HepG2 (cell line): ENCODE measurements around the gene PYCARD. TPM values are rescaled to one million over a fixed set of nuclear protein-coding genes. Genes with fewer than 3 reads are reported as not detected.

Experiments
- ATF3 ChIP-seq: sonication (generic); formaldehyde crosslinking; IDR thresholded peaks from 2 replicates; pipeline ENCODE4 v1.4.0; 2020; ENCODE audit warnings: missing genetic modification reagents
- ATF4 ChIP-seq, 2 experiments: fragments of 450-650 bp in 1 of 2; sonication (generic) in 1 of 2; formaldehyde crosslinking; IDR thresholded peaks; 2 replicates each; pipeline versions ENCODE4 v1.5.0 to v1.8.0; 2020 to 2022; ENCODE audit warnings: mild to moderate bottlenecking in 1 of 2, missing genetic modification reagents in 1 of 2
- BORCS8-MEF2B ChIP-seq: sonication (generic); formaldehyde crosslinking; IDR thresholded peaks from 2 replicates; pipeline ENCODE4 v1.8.0; 2022; ENCODE audit warnings: mild to moderate bottlenecking, missing genetic modification reagents
- CERS6 ChIP-seq: sonication (generic); formaldehyde crosslinking; IDR thresholded peaks from 2 replicates; pipeline ENCODE4 v1.5.0; 2020; ENCODE audit warnings: missing genetic modification reagents
- DBP ChIP-seq: sonication (generic); formaldehyde crosslinking; IDR thresholded peaks from 2 replicates; pipeline ENCODE4 v1.4.0; 2020; ENCODE audit warnings: missing genetic modification reagents; ENCODE audit errors: not compliant biosample characterization
- FOXJ3 ChIP-seq: sonication (generic); formaldehyde crosslinking; IDR thresholded peaks from 2 replicates; pipeline ENCODE4 v1.4.0; 2020; ENCODE audit warnings: missing genetic modification reagents, mild to moderate bottlenecking, borderline replicate concordance
- HDAC1 ChIP-seq: sonication (generic); formaldehyde crosslinking; IDR thresholded peaks from 2 replicates; pipeline ENCODE4 v1.5.1; 2020; ENCODE audit warnings: mild to moderate bottlenecking, missing genetic modification reagents
- KLF13 ChIP-seq: sonication (generic); formaldehyde crosslinking; IDR thresholded peaks from 2 replicates; pipeline ENCODE4 v1.4.0; 2020; ENCODE audit warnings: mild to moderate bottlenecking, missing genetic modification reagents
- KLF16 ChIP-seq, 2 experiments: sonication (generic) in 1 of 2; formaldehyde crosslinking in 1 of 2; IDR thresholded peaks; 2 replicates each; pipeline versions ENCODE4 v1.6.1 to v1.8.0; 2016 to 2023; ENCODE audit warnings: missing genetic modification reagents in 2 of 2, missing compliant biosample characterization in 1 of 2
- LRRFIP1 ChIP-seq: sonication (generic); formaldehyde crosslinking; conservative IDR thresholded peaks from 2 replicates; pipeline ENCODE4 v1.4.0; 2020; ENCODE audit warnings: missing genetic modification reagents
- MTERF4 ChIP-seq: sonication (generic); formaldehyde crosslinking; IDR thresholded peaks from 2 replicates; pipeline ENCODE4 v1.8.0; 2023; ENCODE audit warnings: mild to moderate bottlenecking, missing genetic modification reagents
- SALL1 ChIP-seq: sonication (generic); formaldehyde crosslinking; IDR thresholded peaks from 2 replicates; pipeline ENCODE4 v1.8.0; 2022; ENCODE audit warnings: mild to moderate bottlenecking, missing genetic modification reagents
- TARDBP ChIP-seq: sonication (generic); formaldehyde crosslinking; IDR thresholded peaks from 2 replicates; pipeline ENCODE4 v1.8.0; 2022; ENCODE audit warnings: mild to moderate bottlenecking, missing genetic modification reagents
- U2AF2 ChIP-seq: fragments of 200-400 bp; formaldehyde crosslinking; IDR thresholded peaks from 2 replicates; pipeline ENCODE4 v1.6.1; 2017; ENCODE audit warnings: low read depth, mild to moderate bottlenecking, low read length
- ZNF768 ChIP-seq: sonication (generic); formaldehyde crosslinking; IDR thresholded peaks from 2 replicates; pipeline ENCODE4 v1.4.0; 2020; ENCODE audit warnings: missing genetic modification reagents
- ZNF772 ChIP-seq: sonication (generic); formaldehyde crosslinking; IDR thresholded peaks from 2 replicates; pipeline ENCODE4 v1.5.0; 2020; ENCODE audit warnings: mild to moderate bottlenecking, missing genetic modification reagents
- ZSCAN5A ChIP-seq: sonication (generic); formaldehyde crosslinking; IDR thresholded peaks from 2 replicates; pipeline ENCODE4 v1.8.0; 2022; ENCODE audit warnings: mild to moderate bottlenecking, missing genetic modification reagents, borderline replicate concordance
- ZZZ3 ChIP-seq: sonication (generic); formaldehyde crosslinking; IDR thresholded peaks from 2 replicates; pipeline ENCODE4 v1.4.0; 2020; ENCODE audit warnings: missing genetic modification reagents, mild to moderate bottlenecking, borderline replicate concordance
- polyA plus RNA-seq, 8 experiments: library from polyadenylated mRNA; depleted of rRNA in 3 of 8; stranded (reverse) in 7 of 8; unstranded in 1 of 8; fragments of >200 nt; fragmentation: Illumina TruSeq in 4 of 8; extraction: Trizol in 4 of 8; gene quantifications; 2 replicates each; pipeline versions ENCODE4 v1.2.1 to v1.2.3, GENCODE V29; 2011 to 2016; ENCODE audit warnings: low read depth in 4 of 8, missing spikeins in 1 of 8, mixed read lengths in 1 of 8; ENCODE audit not compliant: insufficient read depth in 1 of 8
- total RNA-seq, 5 experiments: library from RNA; depleted of rRNA; stranded (reverse); fragments of >200 nt; fragmentation: Illumina TruSeq; extraction: Trizol; gene quantifications; 2 replicates each; pipeline ENCODE4 v1.2.3, GENCODE V29; 2016; ENCODE audit warnings: low read depth in 1 of 5

PYCARD gene
- total and polyA plus RNA-seq, 2 of the 13 experiments (the other 11 are each of a cell fraction or from before 2014, with no cell fraction given) = 4.8 to 9.2 TPM

- peak; percentile 88; the same call in 1 of the 2 replicates for TF ChIP-seq ZSCAN5A
- TF ChIP-seq ZNF772 (CRISPR knock-in tag) = peak; percentile 52
- no peak for TF ChIP-seq CERS6 (CRISPR knock-in tag)
- peak; percentile 80 for TF ChIP-seq ATF3 (CRISPR knock-in tag)
- peak; percentile 26 for TF ChIP-seq DBP
- TF ChIP-seq KLF13 (CRISPR knock-in tag) = peak; percentile 88
- peak; percentile 75 to 97; a peak in 3 of 4 replicates for TF ChIP-seq KLF16 (CRISPR knock-in tag; IDR thresholded peaks at IDR 0.05)
- TF ChIP-seq ATF4 (CRISPR knock-in tag; IDR thresholded peaks at IDR 0.05) = peak in 1 of 2 experiments; percentile 63; a peak in 2 of 4 replicates
- TF ChIP-seq MTERF4 (CRISPR knock-in tag) = peak; percentile 83
- peak; percentile 86 for TF ChIP-seq SALL1 (CRISPR knock-in tag)
- no peak for TF ChIP-seq ZZZ3 (CRISPR knock-in tag)
- peak; percentile 73 for TF ChIP-seq ZNF768 (CRISPR knock-in tag)
- peak; percentile 69 for TF ChIP-seq TARDBP (CRISPR knock-in tag)
- TF ChIP-seq HDAC1 = peak; percentile 32; the same call in 1 of the 2 replicates
- TF ChIP-seq FOXJ3 = peak; percentile 11; the same call in 1 of the 2 replicates
- 0 out of 2 replicates have a peak, but pooled peaks have one; percentile 72 for TF ChIP-seq U2AF2
- peak; percentile 85 for TF ChIP-seq BORCS8-MEF2B (CRISPR knock-in tag)
- TF ChIP-seq LRRFIP1 (CRISPR knock-in tag) = peak; percentile 75; the same call in 1 of the 2 replicates
Measured at GRCh38 chr16:31179747-31180459, 22.7 kb downstream of the PYCARD start, which contains the start of gene FUS (continued).
